ENCODE measurements around the gene YES1. TPM values are rescaled to one million over a fixed set of nuclear protein-coding genes. Genes with fewer than 3 reads are reported as not detected.

Gene YES1
- total RNA-seq, result 10 to 100 TPM; 13.1 to 14.2 TPM

- intact Hi-C loops (cut with DNase I, micrococcal nuclease), result loop anchor here (1.0 to 5.0 kb wide), 8 partner anchors 100 to 1845 kb away; partner anchors contain the start of genes THOC1 (in 2 of the 2), ENOSF1 (in 1 of the 2) and SMCHD1 (in 1 of the 2)
- no peaks in the 10 kb centered on the region for H3K27me3 Mint-ChIP-seq
- peak within 1 kb of the TSS; percentile 99 for H3K27ac Mint-ChIP-seq
- peak within 1 kb of the TSS; percentile 97 for H3K4me3 Mint-ChIP-seq
- no peaks in the 10 kb centered on the region for H3K9me3 Mint-ChIP-seq (ENCODE audit: low read depth)
- H3K36me3 Mint-ChIP-seq (ENCODE audit: low read depth), result peaks cover 8% of the 10 kb centered on the region
- peaks cover 62% of the 10 kb centered on the region for H3K4me1 Mint-ChIP-seq
- POLR2A ChIA-PET, result no interaction called here
- CTCF ChIA-PET, result interaction anchor here (0.7 to 2.5 kb wide), 4 partner anchors 12 to 155 kb away, joined by 3 to 22 read pairs (median 12); partner anchors contain the start of gene TYMS
- no peak for ATAC-seq
- DNase-seq, result peak; percentile 84
Measured at GRCh38 chr18:811892-812375, at the start of gene YES1. YES1 (minus strand) TSS chr18:812242; CDS start chr18:756827, 55,415 bp downstream.

GRCh38 chr18:857986-858385 lies 45.9 kb upstream of the YES1 start:
- CTCF ChIA-PET, result no interaction called here

GRCh38 chr18:853471-853870 lies 41.4 kb upstream of the YES1 start:
- intact Hi-C loops (cut with DNase I, micrococcal nuclease), result no loop called here
- no peak overlapping the region for H3K27ac Mint-ChIP-seq
- DNase-seq (no peak), ATAC-seq (no peak)
- POLR2A ChIA-PET, result no interaction called here
- H3K4me3 Mint-ChIP-seq, result no peak overlapping the region
- no peaks in the 10 kb centered on the region for H3K4me1 Mint-ChIP-seq
- CTCF ChIA-PET, result no interaction called here
- no peaks in the 10 kb centered on the region for H3K9me3 Mint-ChIP-seq (ENCODE audit: low read depth)
- H3K36me3 Mint-ChIP-seq (ENCODE audit: low read depth), result no peaks in the 10 kb centered on the region
- peaks cover 3% of the 10 kb centered on the region for H3K27me3 Mint-ChIP-seq

More at GRCh38 chr18:857986-858385, 45.9 kb upstream of the YES1 start:
- intact Hi-C loops (cut with DNase I, micrococcal nuclease), result no loop called here
- Mint-ChIP-seq H3K9me3 (ENCODE audit: low read depth) (no peaks in the 10 kb centered on the region), H3K27ac (no peak overlapping the region), H3K27me3 (peaks cover 2% of the 10 kb centered on the region), H3K4me1 (no peaks in the 10 kb centered on the region), H3K4me3 (no peak overlapping the region), H3K36me3 (ENCODE audit: low read depth) (no peaks in the 10 kb centered on the region)
- DNase-seq, result no peak
- POLR2A ChIA-PET, result no interaction called here
- ATAC-seq, result no peak

- POLR2A ChIA-PET, result no interaction called here
- no peak for DNase-seq
- Mint-ChIP-seq H3K36me3 (ENCODE audit: low read depth) (no peaks in the 10 kb centered on the region), H3K27ac (no peak overlapping the region), H3K4me3 (no peak overlapping the region), H3K4me1 (no peaks in the 10 kb centered on the region), H3K9me3 (ENCODE audit: low read depth) (no peaks in the 10 kb centered on the region), H3K27me3 (peaks cover 3% of the 10 kb centered on the region)
- no peak for ATAC-seq
- intact Hi-C loops (cut with DNase I, micrococcal nuclease), result no loop called here
- CTCF ChIA-PET, result no interaction called here
Measured at GRCh38 chr18:850960-851359, 38.9 kb upstream of the YES1 start.

GRCh38 chr18:849021-849420 lies 37.0 kb upstream of the YES1 start:
- intact Hi-C loops (cut with DNase I, micrococcal nuclease), result no loop called here
- ATAC-seq (no peak), DNase-seq (no peak)
- no peaks in the 10 kb centered on the region for H3K9me3 Mint-ChIP-seq (ENCODE audit: low read depth)
- ChIA-PET CTCF (interaction anchor here (0.8 to 1.8 kb wide), 3 partner anchors 9 to 108 kb away, joined by 3 to 7 read pairs (median 4); no protein-coding TSS in a partner anchor), POLR2A (no interaction called here)
- no peaks in the 10 kb centered on the region for H3K4me1 Mint-ChIP-seq
- no peak overlapping the region for H3K27ac Mint-ChIP-seq
- peaks cover 3% of the 10 kb centered on the region for H3K27me3 Mint-ChIP-seq
- H3K36me3 Mint-ChIP-seq (ENCODE audit: low read depth), result no peaks in the 10 kb centered on the region
- H3K4me3 Mint-ChIP-seq, result no peak overlapping the region

GRCh38 chr18:848062-848861 lies 36.2 kb upstream of the YES1 start:
- CTCF ChIA-PET, result interaction anchor here (0.7 to 1.8 kb wide), 5 partner anchors 9 to 1673 kb away, joined by 3 to 7 read pairs (median 4); no protein-coding TSS in a partner anchor
- Mint-ChIP-seq H3K27ac (no peak overlapping the region), H3K27me3 (peaks cover 3% of the 10 kb centered on the region), H3K9me3 (ENCODE audit: low read depth) (no peaks in the 10 kb centered on the region), H3K36me3 (ENCODE audit: low read depth) (no peaks in the 10 kb centered on the region), H3K4me1 (no peaks in the 10 kb centered on the region), H3K4me3 (no peak overlapping the region)
- ATAC-seq, result no peak
- intact Hi-C loops (cut with DNase I, micrococcal nuclease), result no loop called here
- POLR2A ChIA-PET, result no interaction called here
- no peak for DNase-seq

DNA sequence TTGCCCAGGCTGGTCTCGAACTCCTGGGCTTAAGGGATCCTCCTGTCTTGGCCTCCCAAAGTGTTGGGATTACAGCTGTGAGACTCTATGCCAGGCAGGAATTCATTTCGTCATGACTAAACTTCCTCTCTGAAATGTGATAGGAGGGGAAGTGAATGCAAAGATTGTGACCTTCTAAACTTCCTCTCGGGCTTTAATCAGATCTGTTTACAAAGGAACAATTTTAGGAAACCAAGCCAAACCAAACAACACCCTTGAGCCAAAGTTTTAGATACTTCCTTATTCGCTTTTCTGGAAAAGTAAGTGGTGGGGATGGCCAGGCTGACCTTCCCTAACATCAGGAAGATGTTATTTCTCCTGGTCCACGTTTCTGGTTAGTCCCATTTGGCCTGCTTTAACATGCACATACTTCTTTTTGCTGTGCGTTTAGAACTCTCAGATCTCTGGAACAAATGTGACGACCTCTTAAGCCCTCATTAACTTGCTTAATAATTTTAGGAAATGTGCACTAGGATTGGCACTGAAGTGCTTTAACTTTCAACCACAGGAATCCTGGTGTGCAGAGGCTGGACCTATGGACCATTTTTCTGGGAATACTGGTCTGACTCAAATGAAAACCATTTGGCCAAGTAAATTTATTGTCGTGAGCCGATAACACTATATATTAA lies 33.2 kb upstream of the YES1 start:
- CTCF ChIA-PET, result no interaction called here
- POLR2A ChIA-PET, result no interaction called here
- Mint-ChIP-seq H3K4me3 (no peak overlapping the region), H3K27me3 (peaks cover 5% of the 10 kb centered on the region), H3K9me3 (ENCODE audit: low read depth) (no peaks in the 10 kb centered on the region), H3K4me1 (no peaks in the 10 kb centered on the region), H3K27ac (no peak overlapping the region), H3K36me3 (ENCODE audit: low read depth) (no peaks in the 10 kb centered on the region)
- intact Hi-C loops (cut with DNase I, micrococcal nuclease), result no loop called here
- DNase-seq (no peak), ATAC-seq (no peak)

DNA sequence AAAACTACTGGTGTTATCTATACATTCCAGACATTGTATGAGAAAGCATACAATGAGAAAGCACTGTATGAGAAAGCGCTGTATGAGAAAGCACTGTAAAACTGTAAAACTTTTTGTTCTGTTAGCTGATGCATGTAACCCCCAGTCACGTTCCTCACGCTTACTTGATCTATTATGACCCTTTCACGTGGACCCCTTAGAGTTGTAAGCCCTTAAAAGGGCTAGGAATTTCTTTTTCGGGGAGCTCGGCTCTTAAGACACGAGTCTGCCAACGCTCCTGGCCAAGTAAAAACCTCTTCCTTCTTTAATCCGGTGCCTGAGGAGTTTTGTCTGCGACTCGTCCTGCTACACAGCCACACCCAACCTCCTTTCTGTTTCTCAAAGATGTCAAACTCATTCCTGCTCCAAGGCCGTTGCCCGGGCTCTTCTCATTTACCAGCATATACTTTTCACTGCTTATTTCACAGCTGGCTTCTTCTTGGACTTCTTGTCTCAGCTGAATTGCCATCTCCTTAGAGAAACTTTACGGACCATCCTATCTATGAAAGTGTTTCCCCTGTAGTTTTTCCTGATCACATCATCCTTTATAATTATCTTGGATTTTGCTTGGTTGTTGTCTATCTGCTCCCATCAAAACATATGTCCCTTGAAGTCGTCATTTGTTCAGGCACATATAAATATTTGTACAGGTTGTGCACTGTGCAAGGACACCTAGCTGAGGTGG lies 29.8 kb upstream of the YES1 start:
- ChIA-PET POLR2A (no interaction called here), CTCF (interaction anchor here (0.7 to 4.2 kb wide), 6 partner anchors 10 to 221 kb away, joined by 3 to 67 read pairs (median 4); no protein-coding TSS in a partner anchor)
- ATAC-seq (no peak), DNase-seq (no peak)
- H3K27ac Mint-ChIP-seq, result no peak overlapping the region
- H3K4me3 Mint-ChIP-seq, result no peak overlapping the region
- H3K27me3 Mint-ChIP-seq, result peaks cover 5% of the 10 kb centered on the region
- no peaks in the 10 kb centered on the region for H3K9me3 Mint-ChIP-seq (ENCODE audit: low read depth)
- no peaks in the 10 kb centered on the region for H3K36me3 Mint-ChIP-seq (ENCODE audit: low read depth)
- intact Hi-C loops (cut with DNase I, micrococcal nuclease), result no loop called here
- no peaks in the 10 kb centered on the region for H3K4me1 Mint-ChIP-seq

- Mint-ChIP-seq H3K27ac (no peak overlapping the region), H3K27me3 (peaks cover 5% of the 10 kb centered on the region), H3K36me3 (ENCODE audit: low read depth) (no peaks in the 10 kb centered on the region), H3K9me3 (ENCODE audit: low read depth) (no peaks in the 10 kb centered on the region), H3K4me3 (no peak overlapping the region), H3K4me1 (no peaks in the 10 kb centered on the region)
- DNase-seq, result no peak
- intact Hi-C loops (cut with DNase I, micrococcal nuclease), result no loop called here
- no peak for ATAC-seq
- ChIA-PET CTCF (interaction anchor here (0.7 to 4.2 kb wide), 6 partner anchors 10 to 1765 kb away, joined by 3 to 67 read pairs (median 4); no protein-coding TSS in a partner anchor), POLR2A (no interaction called here)
Measured at GRCh38 chr18:840516-840915, 28.5 kb upstream of the YES1 start.

- POLR2A ChIA-PET, result interaction anchor here (0.9 kb wide), 1 partner anchor 32 kb away, joined by 3 read pairs; no protein-coding TSS in a partner anchor
- CTCF ChIA-PET, result interaction anchor here (0.7 to 4.2 kb wide), 35 partner anchors 8 to 218 kb away, joined by 3 to 67 read pairs (median 5); partner anchors contain the start of genes ENOSF1 and TYMS
- no peak overlapping the region for H3K4me3 Mint-ChIP-seq
- H3K36me3 Mint-ChIP-seq (ENCODE audit: low read depth), result no peaks in the 10 kb centered on the region
- peaks cover 5% of the 10 kb centered on the region for H3K27me3 Mint-ChIP-seq
- H3K9me3 Mint-ChIP-seq (ENCODE audit: low read depth), result no peaks in the 10 kb centered on the region
- no peaks in the 10 kb centered on the region for H3K4me1 Mint-ChIP-seq
- no peak overlapping the region for H3K27ac Mint-ChIP-seq
- ATAC-seq (no peak), DNase-seq (no peak)
- intact Hi-C loops (cut with DNase I, micrococcal nuclease), result no loop called here
Measured at GRCh38 chr18:840023-840408, 28.0 kb upstream of the YES1 start.
